Right lobe of liver (tissue), 6 donors: ENCODE results near the gene PAX5. TPM values are rescaled to one million over a fixed set of nuclear protein-coding genes. Genes with fewer than 3 reads are reported as not detected.

Source experiments
- ATAC-seq, 4 donors: fragments of 200-7000 bp; cut with Tn5 transposase; one replicate each; pipeline ENCODE4 v1.9.1; 2020; ENCODE audit warnings: mild to moderate bottlenecking in 4 of 4, moderate library complexity in 4 of 4
- DNase-seq, 3 donors: peaks; one replicate each; pipeline ENCODE4 v3.0.0-alpha.2; 2020
- H3K27ac ChIP-seq, 3 donors: fragments of 200-600 bp; one replicate each; pipeline ENCODE4 v1.8.0; 2022
- H3K27me3 ChIP-seq, 2 donors: fragments of 200-600 bp; one replicate each; pipeline ENCODE4 v1.8.0; 2022
- H3K36me3 ChIP-seq, 4 donors: fragments of 200-600 bp; sonication (generic) in 1 of 4; one replicate each; pipeline versions ENCODE4 v1.5.1 to v1.8.0; 2017 to 2022; ENCODE audit warnings: control low read depth in 1 of 4
- H3K4me1 ChIP-seq, 4 donors: fragments of 200-600 bp; sonication (generic) in 1 of 4; one replicate each; pipeline versions ENCODE4 v1.5.1 to v1.8.0; 2017 to 2022; ENCODE audit warnings: control low read depth in 1 of 4
- H3K4me3 ChIP-seq, 3 donors: fragments of 200-600 bp; one replicate each; pipeline ENCODE4 v1.8.0; 2022
- H3K9me3 ChIP-seq, 4 donors: fragments of 200-600 bp; sonication (generic) in 1 of 4; one replicate each; pipeline versions ENCODE4 v1.5.1 to v1.8.0; 2017 to 2022; ENCODE audit warnings: control low read depth in 1 of 4
- CTCF ChIP-seq, 4 donors: fragments of 200-600 bp in 3 of 4; fragments of 450-650 bp in 1 of 4; IDR thresholded peaks; one replicate each; pipeline versions ENCODE4 v1.5.1 to v1.8.0; 2016 to 2022; ENCODE audit warnings: antibody characterized with exemption in 4 of 4, mild to moderate bottlenecking in 2 of 4
- POLR2A ChIP-seq: fragments of 450-650 bp; IDR thresholded peaks from one replicate; pipeline ENCODE4 v1.6.1; 2017; ENCODE audit warnings: antibody characterized with exemption, mild to moderate bottlenecking
- WGBS: methylation state at CpG from one replicate; pipeline ENCODE4 v1.1.6; 2018; ENCODE audit warnings: low coverage, low lambda C conversion rate; ENCODE audit not compliant: insufficient coverage; ENCODE audit errors: missing lambda C conversion rate; 5-methylcytosine and 5-hydroxymethylcytosine counted together
- intact Hi-C, 2 donors: fragments of 100-400 bp; cut with DNase I; formaldehyde crosslinking; loops; one replicate each; pipeline versions ENCODE4 v1.11.2 to v1.14.1; 2022
- total RNA-seq, 6 experiments: library from RNA; depleted of rRNA in 2 of 6; stranded (reverse); fragments of >200 nt in 2 of 6; fragmentation: NEBNext Ultra II Directional in 3 of 6; extraction: Animal tissue kit (Norgen Biotek cat#: 25700) in 3 of 6; gene quantifications; one replicate each; pipeline versions ENCODE4 v1.1.0 to v1.2.4, GENCODE V29; 2016 to 2023
- donor health status: DM: no; HTN: yes; CAD: no.
- donor health status: DM: no; HTN: no; CAD: no.
- donor health status: DM: no; HTN: no; CAD: no.
- donor health status: DM: no; HTN: yes; CAD: no.
- donor health status: DM: no; HTN: yes; CAD: no.

PAX5 gene
- total RNA-seq, 6 experiments from 2014 or later, result 0.12 to 0.18 TPM; not detected in 4

- no peaks in the 10 kb centered on the region for H3K9me3 ChIP-seq
- H3K4me3 ChIP-seq, result no peak overlapping the region
- H3K36me3 ChIP-seq, result no peaks in the 10 kb centered on the region
- no peaks in the 10 kb centered on the region for H3K4me1 ChIP-seq
- intact Hi-C loops, result no loop called here
- DNase-seq, result no peak
- ATAC-seq, result no peak
- H3K27me3 ChIP-seq, result no peaks in the 10 kb centered on the region
- 88% methylated on average over 2 of the region's 3 CpGs for WGBS
- no peak overlapping the region for H3K27ac ChIP-seq
- no peak for TF ChIP-seq CTCF (IDR thresholded peaks at IDR 0.05)
- no peak for TF ChIP-seq POLR2A
Measured at GRCh38 chr9:36800455-36800854, 233.6 kb downstream of the PAX5 start.

- Histone ChIP-seq H3K27ac (no peak overlapping the region), H3K4me3 (no peak overlapping the region), H3K4me1 (no peaks in the 10 kb centered on the region), H3K36me3 (no peaks in the 10 kb centered on the region), H3K27me3 (no peaks in the 10 kb centered on the region), H3K9me3 (no peaks in the 10 kb centered on the region)
- TF ChIP-seq CTCF (IDR thresholded peaks at IDR 0.05), result peak in 1 of 4 donors; percentile 25
- no peak for TF ChIP-seq POLR2A
- no peak for DNase-seq
- 57% methylated on average over 3 of the region's 6 CpGs for WGBS
- intact Hi-C loops, result no loop called here
- ATAC-seq, result peak in 3 of 4 donors; percentile 25 to 55 (median 47)
Measured at GRCh38 chr9:36798350-36799065, 235.6 kb downstream of the PAX5 start.

GRCh38 chr9:36797471-36798220 is 236.4 kb downstream of the PAX5 start:
- Histone ChIP-seq H3K36me3 (no peaks in the 10 kb centered on the region), H3K4me1 (no peaks in the 10 kb centered on the region), H3K4me3 (no peak overlapping the region), H3K27ac (no peak overlapping the region), H3K27me3 (no peaks in the 10 kb centered on the region), H3K9me3 (peaks cover 0 to 5% (median 0%) of the 10 kb centered on the region in 4 donors)
- intact Hi-C loops, result no loop called here
- 69% methylated on average over 11 of the region's 17 CpGs for WGBS
- TF ChIP-seq CTCF (IDR thresholded peaks at IDR 0.05) (no peak), POLR2A (no peak)
- ATAC-seq (no peak), DNase-seq (no peak)

- intact Hi-C loops, result no loop called here
- H3K27ac ChIP-seq, result no peak overlapping the region
- ATAC-seq (no peak), DNase-seq (no peak)
- H3K36me3 ChIP-seq, result no peaks in the 10 kb centered on the region
- WGBS, result 64% methylated on average over 5 of the region's 5 CpGs
- TF ChIP-seq POLR2A, result no peak
- TF ChIP-seq CTCF (IDR thresholded peaks at IDR 0.05), result no peak
- H3K4me3 ChIP-seq, result no peak overlapping the region
- no peaks in the 10 kb centered on the region for H3K4me1 ChIP-seq
- no peaks in the 10 kb centered on the region for H3K27me3 ChIP-seq
- H3K9me3 ChIP-seq, result peaks cover 0 to 5% (median 0%) of the 10 kb centered on the region in 4 donors
Measured at GRCh38 chr9:36796671-36797419, 237.2 kb downstream of the PAX5 start.
